HL-60 (cell line): Measurements from ENCODE around the gene SPINT2.

Source experiments
- DNase-seq, 2 experiments: peaks; one replicate each; pipeline ENCODE4 v3.0.0-alpha.2; 2010 to 2020; ENCODE audit warnings: low read depth in 1 of 2, low spot score in 1 of 2
- H3K27ac ChIP-seq: fragments of 250-450 bp; sonication (Bioruptor Pico); replicated peaks from 2 replicates; pipeline ENCODE4 v1.5.1; 2020; ENCODE audit warnings: mild to moderate bottlenecking, moderate library complexity
- H3K27me3 ChIP-seq: fragments of 250-450 bp; sonication (Bioruptor Pico); 2 replicates; pipeline ENCODE4 v1.5.1; 2021; ENCODE audit warnings: mild to moderate bottlenecking, moderate library complexity; ENCODE audit not compliant: insufficient read depth, poor library complexity, severe bottlenecking
- H3K4me3 ChIP-seq: replicated peaks from 2 replicates; pipeline ENCODE4 v1.5.1; 2011; ENCODE audit warnings: mild to moderate bottlenecking, control low read depth, low read length; ENCODE audit not compliant: insufficient read depth
- CTCF ChIP-seq: IDR thresholded peaks from one replicate; pipeline ENCODE4 v1.5.1; 2011; ENCODE audit warnings: low read length, control low read depth, inconsistent platforms; ENCODE audit not compliant: insufficient read depth
- GABPA ChIP-seq: IDR thresholded peaks from 2 replicates; pipeline ENCODE4 v1.6.1; 2012; ENCODE audit warnings: low read depth
- POLR2AphosphoS5 ChIP-seq: IDR thresholded peaks from 2 replicates; pipeline ENCODE4 v1.6.1; 2012; ENCODE audit warnings: low read depth
- REST ChIP-seq: IDR thresholded peaks from 2 replicates; pipeline ENCODE4 v1.6.1; 2012; ENCODE audit warnings: low read depth; ENCODE audit not compliant: insufficient replicate concordance
- SPI1 ChIP-seq: IDR thresholded peaks from 2 replicates; pipeline ENCODE4 v1.6.1; 2012; ENCODE audit warnings: low read depth, mild to moderate bottlenecking, borderline replicate concordance

SPINT2 gene

DNA sequence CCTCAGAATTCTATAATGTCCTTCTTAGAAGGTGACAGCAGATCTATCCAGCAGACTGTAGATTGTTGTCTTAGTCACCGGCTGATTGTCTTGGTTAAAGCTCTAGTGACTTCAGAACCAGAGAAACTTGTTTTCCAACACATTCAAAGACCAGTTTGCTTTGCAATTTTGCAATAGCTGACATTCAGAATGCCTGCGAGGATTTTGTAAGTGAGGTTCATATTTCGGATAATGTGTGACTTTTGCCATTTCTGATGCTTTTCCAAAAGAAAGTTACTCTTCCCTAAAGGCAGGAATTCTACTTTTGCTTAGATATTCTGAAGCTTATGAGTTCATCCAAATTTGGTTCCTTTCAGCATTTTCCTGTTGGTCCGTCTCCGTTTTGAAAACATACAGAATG is 13.2 kb downstream of the SPINT2 start:
- no peak overlapping the region for H3K4me3 ChIP-seq
- TF ChIP-seq GABPA (no peak), POLR2AphosphoS5 (no peak), SPI1 (no peak), CTCF (no peak), REST (no peak)
- no peak overlapping the region for H3K27ac ChIP-seq
- peaks cover 5% of the 10 kb centered on the region for H3K27me3 ChIP-seq
- DNase-seq, result no peak

GRCh38 chr19:38277969-38278680 is 13.8 kb downstream of the SPINT2 start:
- no peak overlapping the region for H3K27ac ChIP-seq
- no peak overlapping the region for H3K4me3 ChIP-seq
- TF ChIP-seq SPI1 (no peak), CTCF (no peak), GABPA (no peak), REST (no peak), POLR2AphosphoS5 (no peak)
- DNase-seq, result no peak
- H3K27me3 ChIP-seq, result peaks cover 5% of the 10 kb centered on the region

DNA sequence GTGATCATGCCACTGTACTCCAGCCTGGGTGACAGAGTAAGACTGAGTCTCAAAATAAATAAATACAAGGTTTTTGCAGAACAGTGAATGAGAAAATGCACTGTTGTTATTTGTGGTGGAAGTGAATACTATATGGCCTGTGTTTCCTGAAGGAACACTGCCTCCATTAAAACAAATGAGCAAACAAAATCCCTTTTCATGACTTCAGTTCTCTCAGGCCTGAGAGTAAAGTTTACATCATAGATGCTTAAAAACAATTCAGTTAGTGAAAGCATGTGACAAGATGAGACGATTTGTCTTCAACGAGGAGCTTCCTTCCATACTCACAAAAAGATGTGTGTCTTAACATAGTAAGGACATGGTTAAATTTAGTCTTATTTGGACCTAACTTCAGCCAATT is 14.4 kb downstream of the SPINT2 start:
- DNase-seq, result no peak
- no peak overlapping the region for H3K4me3 ChIP-seq
- H3K27me3 ChIP-seq, result peaks cover 5% of the 10 kb centered on the region
- H3K27ac ChIP-seq, result no peak overlapping the region
- no peak for TF ChIP-seq POLR2AphosphoS5
- TF ChIP-seq REST, result no peak
- no peak for TF ChIP-seq SPI1
- TF ChIP-seq CTCF, result no peak
